AG10803 (cell line): ENCODE results near the gene NR5A1.

Experiments used
- DNase-seq: peaks from one replicate; pipeline ENCODE4 v3.0.0; 2010; ENCODE audit warnings: low read depth
- H3K4me3 ChIP-seq: 2 replicates; pipeline ENCODE4 v1.5.1; 2011; ENCODE audit warnings: mild to moderate bottlenecking, low read length, control low read depth
- TF ChIP-seq, protein P1 (sequence below): conservative IDR thresholded peaks from 2 replicates; pipeline ENCODE4 v1.5.1; 2011; ENCODE audit warnings: mild to moderate bottlenecking, low read length, control low read depth, inconsistent platforms

Gene NR5A1

DNA sequence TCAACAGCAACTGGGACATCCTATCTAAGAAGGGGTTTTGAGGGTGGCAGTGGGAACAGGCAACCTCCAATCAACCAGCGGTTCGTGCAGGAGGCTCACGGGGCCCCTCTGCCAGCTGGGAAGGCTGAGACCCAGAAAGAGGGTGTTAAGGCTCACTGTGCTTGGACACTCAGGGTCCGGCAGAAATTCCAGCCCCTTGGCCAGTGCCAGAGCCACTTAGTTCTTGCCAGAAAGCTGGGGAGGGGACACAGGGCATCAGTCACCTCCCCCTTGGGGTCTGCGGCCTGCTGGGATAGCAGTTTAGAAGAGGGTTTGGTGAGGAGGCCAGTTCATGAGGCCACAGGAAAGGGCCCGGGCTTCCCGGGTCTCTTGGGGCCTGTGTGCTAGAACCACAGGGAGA is 36.5 kb downstream of the NR5A1 start:
- TF ChIP-seq, protein P1, sequence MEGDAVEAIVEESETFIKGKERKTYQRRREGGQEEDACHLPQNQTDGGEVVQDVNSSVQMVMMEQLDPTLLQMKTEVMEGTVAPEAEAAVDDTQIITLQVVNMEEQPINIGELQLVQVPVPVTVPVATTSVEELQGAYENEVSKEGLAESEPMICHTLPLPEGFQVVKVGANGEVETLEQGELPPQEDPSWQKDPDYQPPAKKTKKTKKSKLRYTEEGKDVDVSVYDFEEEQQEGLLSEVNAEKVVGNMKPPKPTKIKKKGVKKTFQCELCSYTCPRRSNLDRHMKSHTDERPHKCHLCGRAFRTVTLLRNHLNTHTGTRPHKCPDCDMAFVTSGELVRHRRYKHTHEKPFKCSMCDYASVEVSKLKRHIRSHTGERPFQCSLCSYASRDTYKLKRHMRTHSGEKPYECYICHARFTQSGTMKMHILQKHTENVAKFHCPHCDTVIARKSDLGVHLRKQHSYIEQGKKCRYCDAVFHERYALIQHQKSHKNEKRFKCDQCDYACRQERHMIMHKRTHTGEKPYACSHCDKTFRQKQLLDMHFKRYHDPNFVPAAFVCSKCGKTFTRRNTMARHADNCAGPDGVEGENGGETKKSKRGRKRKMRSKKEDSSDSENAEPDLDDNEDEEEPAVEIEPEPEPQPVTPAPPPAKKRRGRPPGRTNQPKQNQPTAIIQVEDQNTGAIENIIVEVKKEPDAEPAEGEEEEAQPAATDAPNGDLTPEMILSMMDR: no peak
- H3K4me3 ChIP-seq: no peak overlapping the region
- DNase-seq: no peak

DNA sequence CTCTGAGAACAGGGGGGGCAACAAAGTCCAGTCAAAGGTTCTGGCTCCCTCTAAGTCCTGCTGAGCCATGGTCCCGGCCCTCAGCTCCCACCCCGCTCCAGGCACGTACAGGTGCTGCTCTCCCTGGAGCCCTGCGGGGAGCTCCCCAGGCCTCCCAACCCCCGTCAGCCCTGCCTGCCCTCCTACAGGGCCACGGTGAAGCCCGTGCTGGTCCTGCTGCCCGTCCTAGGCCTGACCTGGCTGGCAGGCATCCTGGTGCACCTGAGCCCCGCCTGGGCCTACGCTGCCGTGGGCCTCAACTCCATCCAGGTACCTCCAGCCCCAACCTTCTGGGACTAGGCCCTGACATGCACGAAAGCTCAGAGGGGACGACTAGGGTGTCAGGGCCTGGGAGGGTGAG is 36.9 kb downstream of the NR5A1 start:
- TF ChIP-seq, protein P1: no peak
- no peak for DNase-seq
- H3K4me3 ChIP-seq: no peak overlapping the region

DNA sequence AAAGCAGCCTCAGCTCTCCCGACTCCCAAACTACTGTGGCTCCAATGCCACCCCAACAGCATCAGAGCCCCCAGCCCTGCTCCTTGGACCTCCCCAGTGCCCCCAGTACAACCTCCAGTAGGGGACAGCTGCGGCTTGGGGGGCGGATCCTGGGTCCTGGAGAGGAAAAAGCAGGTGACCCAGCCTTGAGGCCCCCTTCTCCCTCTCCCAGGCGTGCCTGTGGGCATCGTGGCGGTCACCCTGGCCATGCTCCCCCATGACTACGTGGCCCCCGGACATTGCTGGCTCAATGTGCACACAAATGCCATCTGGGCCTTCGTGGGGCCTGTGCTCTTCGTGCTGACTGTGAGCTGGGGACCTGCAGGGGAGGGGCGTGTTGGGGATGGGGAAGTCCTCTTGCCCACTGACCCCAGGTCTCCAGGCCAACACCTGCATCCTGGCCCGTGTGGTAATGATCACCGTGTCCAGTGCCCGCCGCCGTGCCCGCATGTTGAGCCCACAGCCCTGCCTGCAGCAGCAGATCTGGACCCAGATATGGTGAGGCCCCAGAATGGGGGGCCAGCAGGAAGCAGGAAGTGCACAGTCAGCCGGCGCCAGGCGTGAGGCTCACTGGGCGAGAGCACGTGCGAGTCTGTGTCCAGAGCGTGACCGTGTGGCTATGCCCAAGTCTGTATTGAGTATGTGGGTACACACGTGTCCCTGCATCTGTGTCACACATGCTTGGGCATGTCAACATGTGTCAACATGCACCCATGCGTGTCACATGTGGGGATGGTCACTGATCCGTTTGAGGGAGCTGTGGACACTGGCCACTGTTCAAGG is 38.0 kb downstream of the NR5A1 start:
- H3K4me3 ChIP-seq: no peak overlapping the region
- DNase-seq: no peak
- TF ChIP-seq, protein P1: no peak

DNA sequence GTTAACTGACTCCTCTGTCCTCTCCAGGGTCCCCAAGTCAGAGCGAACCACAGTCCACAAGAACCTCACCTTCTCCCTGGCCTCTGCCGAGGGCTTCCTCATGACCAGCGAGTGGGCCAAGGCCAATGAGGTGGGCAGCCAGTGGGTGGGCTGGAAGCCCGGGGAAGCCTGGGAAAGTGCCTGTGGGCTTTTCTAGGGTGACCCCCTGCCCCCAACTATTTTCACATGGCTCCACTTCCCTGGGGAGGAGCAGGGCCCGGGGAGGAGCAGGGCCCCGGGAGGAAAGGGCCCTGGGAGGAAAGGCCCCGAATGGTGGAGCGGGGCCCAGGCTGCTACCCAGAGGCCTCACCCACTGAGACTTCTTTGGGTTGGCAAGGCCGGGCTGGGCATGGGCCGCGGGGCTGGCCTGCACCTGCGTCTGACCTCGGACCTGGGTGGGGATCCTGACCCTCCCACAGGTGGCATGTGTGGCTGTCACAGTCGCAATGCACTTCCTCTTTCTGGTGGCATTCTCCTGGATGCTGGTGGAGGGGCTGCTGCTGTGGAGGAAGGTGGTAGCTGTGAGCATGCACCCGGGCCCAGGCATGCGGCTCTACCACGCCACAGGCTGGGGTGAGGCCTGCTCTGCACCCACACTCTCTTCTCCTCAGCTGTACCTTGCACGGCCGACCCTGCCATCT is 39.0 kb downstream of the NR5A1 start:
- H3K4me3 ChIP-seq: no peak overlapping the region
- TF ChIP-seq, protein P1: no peak
- DNase-seq: no peak

DNA sequence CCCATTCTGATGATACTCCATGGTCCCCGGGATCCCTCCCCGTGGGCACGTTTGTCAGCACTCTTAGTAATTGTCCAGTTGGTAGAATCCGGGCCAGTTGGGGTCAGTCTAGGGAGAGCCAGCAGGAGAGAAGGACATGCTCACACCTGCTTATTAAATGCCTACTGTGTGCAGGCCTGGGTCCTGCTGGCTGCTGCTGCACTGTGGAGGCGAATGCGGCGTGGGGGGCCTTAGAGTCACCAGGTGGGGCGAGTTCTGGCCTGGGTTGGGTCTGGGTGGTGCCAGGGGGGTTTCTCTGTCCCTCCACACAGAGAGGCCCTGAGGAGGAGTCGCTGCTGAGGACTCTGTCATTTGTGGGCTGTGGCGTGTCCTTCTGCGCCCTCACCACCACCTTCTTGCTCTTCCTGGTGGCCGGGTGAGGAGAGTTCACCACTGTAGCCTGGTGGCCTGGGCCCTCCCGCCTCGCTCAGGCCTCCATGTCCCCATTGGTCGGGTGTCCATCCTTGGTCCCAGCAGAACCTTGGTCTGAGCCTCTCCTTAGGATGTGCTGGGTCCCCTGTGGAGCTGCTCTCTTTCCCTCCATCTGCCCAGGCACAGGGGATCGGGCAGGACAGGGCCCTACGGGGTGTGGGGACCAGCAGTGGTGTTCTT is 39.7 kb downstream of the NR5A1 start:
- DNase-seq: no peak
- TF ChIP-seq, protein P1: no peak
- H3K4me3 ChIP-seq: no peak overlapping the region

DNA sequence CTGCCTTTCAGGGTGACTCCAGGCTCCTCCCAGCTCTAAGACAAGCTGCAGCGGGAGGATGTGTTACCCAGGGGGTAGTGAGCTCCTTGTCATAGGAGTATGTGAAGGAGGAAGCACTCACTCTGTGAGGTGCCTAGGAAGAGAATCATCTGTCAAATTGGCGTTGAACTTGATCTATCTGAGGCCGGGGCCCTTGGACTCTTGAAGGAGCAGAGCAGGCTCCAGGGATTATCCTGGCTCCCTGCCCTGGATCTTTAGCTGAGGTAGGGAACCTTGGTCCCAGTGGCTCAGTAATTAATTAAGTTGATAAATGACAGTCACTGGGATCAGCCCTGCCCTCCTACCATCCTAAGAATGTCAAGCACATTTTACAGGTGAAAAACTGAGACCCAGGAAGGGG is 41.5 kb downstream of the NR5A1 start:
- TF ChIP-seq, protein P1: no peak
- no peak for DNase-seq

DNA sequence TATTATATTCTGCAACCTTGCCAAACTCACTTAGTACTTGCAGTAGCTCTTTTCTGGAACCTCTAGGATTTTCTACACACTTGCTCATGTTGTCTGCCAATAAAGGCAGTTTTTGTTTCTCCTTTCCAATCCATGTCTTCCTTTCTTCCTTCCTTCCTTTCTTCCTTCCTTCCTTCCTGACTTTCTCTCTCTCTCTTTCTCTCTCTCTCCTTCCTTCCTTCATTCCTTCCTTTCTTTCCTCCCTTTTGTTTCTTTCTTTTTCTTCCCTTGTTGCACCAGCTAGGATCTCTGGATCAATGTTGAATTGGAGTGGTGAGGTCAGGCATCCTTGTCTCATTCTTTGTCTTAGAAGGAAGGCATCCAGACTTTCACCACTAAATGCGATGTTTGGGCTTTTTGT is 44.5 kb downstream of the NR5A1 start:
- H3K4me3 ChIP-seq: no peak overlapping the region
- no peak for DNase-seq
- TF ChIP-seq, protein P1: no peak

More for the DNA sequence above, 41.5 kb downstream of the NR5A1 start:
- H3K4me3 ChIP-seq: no peak overlapping the region
